ENCODE results near the gene SCAPER.
"Not testable (repeated sequence)": the region's sequence is repeated elsewhere in the genome, so short reads cannot be mapped to it uniquely, and the experiment has no call there.

Gene SCAPER

DNA sequence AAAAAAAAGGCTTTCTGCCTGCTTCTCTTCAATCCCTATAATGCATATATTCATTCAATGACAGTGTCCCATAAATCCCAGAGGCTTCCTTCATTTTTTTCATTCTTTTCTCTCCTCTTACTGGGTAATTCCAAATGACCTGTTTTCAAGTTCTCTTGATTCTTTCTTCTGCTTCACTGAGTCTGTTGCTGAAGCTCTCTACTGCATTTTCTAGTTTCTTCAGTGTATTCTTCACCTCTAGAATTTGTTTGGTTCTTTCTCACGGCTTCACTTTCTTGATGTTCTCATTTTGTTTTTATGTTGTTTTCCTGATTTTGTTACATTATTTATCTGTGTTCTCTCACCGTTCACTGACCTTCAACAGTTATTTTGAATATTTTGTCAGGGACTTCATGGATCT lies 141.6 kb downstream of the SCAPER start:
- DNase-seq = no peak

GRCh38 chr15:76756381-76756780 lies 148.8 kb downstream of the SCAPER start:
- DNase-seq = no peak

- no peak for DNase-seq
Measured at GRCh38 chr15:76753771-76754170, 151.4 kb downstream of the SCAPER start.

DNA sequence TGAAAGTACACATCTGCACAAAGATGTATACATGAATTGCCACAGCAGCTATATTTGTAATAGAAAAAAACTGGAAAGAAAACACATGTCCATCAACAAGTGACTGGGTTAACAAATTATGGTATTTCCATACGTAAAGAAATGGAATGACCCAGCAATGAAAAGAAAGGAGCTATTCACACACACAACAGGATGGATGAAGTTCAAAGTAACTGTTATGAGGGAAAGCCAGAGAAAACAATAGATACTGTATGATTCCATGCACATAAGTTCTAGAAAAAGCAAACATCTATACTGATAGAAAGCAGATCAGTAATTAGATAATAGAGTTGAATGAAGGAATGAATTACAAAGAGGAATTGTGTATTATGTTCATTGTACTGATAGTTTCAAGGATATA lies 152.0 kb downstream of the SCAPER start:
- DNase-seq = no peak

DNA sequence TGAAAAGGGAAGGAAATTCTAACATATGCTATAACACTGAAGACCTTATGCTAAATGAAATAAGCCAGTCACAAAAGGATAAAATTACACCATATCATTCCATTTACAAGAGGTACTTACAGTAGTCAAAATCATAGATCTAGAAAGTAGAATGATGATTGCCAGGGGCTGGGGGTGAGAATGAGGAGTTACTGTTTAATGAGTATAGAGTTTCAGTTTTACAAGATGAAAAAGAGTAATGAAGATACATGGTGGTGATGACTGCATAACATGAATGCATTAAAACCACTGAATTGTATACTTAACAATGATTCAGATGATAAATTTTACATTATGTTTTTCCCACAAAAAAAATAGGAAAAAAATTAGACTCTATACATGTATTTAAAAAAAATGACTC lies 152.6 kb downstream of the SCAPER start:
- peak in 1 of 2 donors; percentile 9 for DNase-seq

DNA sequence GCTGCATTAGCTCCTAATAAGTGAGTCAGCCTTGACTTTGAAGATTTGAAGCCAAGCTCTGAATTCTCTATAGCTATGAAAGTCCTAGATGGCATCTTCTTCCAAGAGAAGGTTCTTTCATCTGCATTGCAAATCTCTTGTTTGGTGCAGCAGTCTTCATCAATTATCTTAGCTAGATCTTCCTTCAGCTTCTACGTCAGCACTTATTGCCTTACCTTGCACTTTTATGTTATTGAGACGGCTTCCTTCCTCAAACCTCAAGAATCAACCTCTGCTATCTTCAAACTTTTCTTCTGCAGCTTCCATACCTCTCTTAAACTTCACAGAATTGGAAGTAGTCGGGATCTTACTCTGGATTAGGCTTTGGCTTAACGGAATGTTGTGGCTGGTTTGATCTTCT lies 167.6 kb downstream of the SCAPER start:
- DNase-seq = no peak

DNA sequence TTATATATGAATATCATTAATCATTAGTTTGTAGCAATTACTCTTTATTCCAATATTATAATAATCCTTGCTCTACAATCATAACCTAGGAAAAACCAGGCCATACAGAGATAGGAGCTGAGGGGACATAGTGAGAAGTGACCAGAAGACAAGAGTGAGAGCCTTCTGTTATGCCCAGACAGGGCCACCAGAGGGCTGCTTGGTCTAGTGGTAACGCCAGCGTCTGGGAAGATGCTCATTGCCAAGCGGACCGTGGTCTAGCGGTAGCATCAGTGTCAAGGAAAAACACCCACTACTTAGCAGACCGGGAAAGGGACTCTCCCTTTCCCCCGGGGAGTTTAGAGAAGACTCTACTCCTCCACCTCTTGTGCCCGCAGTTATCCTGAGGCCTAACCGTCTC lies 172.8 kb downstream of the SCAPER start:
- DNase-seq = peak in 1 of 2 donors; percentile 1

- no peak for DNase-seq
Measured at GRCh38 chr15:76730262-76730661, 174.9 kb downstream of the SCAPER start.

GRCh38 chr15:76718863-76719262 lies 186.3 kb downstream of the SCAPER start:
- DNase-seq = no peak

DNA sequence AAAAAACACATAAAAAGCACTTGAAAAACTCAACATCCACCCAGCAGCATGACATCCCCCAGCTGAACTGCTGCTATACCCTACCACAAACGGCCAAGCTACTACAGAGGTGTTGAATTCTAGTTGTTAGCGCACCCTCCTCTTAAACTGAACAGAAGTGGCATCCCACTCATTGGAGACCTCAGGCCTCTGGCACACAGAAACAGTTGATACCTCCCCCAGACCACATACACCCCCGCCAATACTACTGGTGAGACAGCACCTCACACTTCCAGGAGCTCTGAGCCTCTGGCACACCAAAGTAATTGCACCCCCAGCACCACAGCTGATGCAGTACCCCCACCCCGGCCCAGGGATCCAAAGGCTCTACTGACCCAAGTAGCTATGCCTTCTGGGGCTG lies 190.2 kb downstream of the SCAPER start:
- no peak for DNase-seq

DNA sequence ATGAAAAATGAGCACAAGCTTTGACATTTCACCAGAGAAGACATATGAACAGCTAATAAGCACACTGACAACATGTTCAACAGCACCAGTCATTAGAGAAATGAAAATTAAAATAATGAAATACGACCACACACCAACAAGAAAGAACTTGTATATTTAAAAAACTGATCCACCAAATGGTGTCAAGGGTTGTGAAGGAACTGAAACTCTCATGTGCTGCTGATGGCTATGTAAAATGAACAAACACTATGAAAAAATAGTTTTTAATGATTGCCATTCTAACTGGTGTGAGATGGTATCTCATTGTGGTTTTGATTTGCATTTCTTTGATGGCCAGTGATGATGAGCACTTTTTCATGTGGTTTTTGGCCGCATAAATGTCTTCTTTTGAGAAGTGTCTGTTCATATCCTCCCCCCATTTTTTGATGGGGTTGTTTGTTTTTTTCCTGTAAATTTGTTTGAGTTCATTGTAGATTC lies 193.8 kb downstream of the SCAPER start:
- no peak for DNase-seq

GRCh38 chr15:76704032-76704431 lies 201.1 kb downstream of the SCAPER start:
- not testable (repeated sequence) for DNase-seq

DNA sequence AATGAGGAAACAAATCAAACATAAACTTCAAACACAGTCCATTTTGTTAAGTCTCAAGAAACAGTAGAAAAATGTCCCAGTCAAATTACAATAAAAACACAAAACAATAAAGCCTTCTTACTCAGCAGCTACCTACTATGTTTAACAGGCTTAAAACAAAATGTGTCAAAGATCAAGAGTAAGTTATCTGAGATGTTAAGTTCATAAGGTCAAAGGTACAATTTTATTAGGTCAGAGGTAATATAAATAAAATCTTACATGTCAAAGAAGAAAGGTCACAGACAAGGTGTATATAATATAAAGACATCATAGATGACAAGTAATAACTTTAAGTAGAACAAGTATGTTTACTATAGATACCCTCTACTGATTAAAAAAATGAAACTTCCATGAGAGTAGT lies 208.3 kb downstream of the SCAPER start:
- no peak for DNase-seq

- DNase-seq = not testable (repeated sequence)
Measured at GRCh38 chr15:76692546-76692945, 212.6 kb downstream of the SCAPER start.

DNA sequence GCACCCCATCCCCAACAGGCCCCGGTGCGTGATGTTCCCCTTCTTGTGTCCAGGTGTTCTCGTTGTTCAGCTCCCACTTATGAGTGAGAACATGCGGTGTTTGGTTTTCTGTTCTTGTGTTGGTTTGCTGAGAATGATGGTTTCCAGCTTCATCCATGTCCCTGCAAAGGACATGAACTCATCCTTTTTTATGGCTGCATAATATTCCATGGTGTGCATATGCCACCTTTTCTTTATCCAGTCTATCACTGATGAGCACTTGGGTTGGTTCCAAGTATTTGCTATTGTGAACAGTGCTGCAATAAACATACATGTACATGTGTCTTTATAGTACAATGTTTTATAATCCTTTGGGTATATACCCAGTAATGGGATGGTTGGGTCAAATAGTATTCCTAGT lies 217.5 kb downstream of the SCAPER start:
- not testable (repeated sequence) for DNase-seq

- no peak for DNase-seq
Measured at GRCh38 chr15:76684002-76684401, 221.1 kb downstream of the SCAPER start.

DNA sequence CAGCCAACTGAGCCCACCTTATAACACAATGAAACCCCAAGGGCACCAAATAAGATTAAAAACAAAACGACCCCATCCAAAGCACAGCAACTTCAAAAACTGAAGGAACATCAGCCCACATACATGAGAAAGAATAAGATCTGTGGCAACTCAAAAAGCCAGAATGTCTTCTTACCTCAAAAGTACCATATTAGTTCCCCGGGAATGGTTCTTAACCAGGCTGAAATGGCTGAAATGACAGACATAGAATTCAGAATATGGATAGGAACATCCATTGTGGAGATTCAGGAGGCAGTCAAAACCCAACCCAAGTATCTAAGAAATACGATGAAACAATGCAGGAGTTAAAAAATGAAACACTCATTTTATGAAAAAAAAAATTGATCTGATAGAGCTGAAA lies 222.3 kb downstream of the SCAPER start:
- DNase-seq = no peak

DNA sequence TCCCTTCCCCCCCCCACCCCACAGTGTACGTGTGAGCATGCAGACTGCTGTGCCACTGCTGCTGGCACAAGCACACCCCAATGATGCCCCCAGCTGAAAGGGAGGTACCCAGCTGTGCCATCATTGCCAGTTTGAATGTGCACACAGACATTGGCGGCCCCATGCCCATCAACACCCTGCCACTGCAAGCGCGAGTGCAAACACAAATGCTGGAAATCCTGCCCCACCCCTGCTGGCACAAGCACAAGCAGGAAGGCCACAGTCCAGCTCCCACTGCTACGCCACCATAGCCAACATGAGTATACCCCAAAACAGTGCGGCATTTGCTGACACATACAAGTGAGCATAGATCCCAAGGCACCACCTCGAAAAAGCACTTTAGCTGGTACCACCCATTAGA lies 222.9 kb downstream of the SCAPER start:
- DNase-seq = no peak

DNA sequence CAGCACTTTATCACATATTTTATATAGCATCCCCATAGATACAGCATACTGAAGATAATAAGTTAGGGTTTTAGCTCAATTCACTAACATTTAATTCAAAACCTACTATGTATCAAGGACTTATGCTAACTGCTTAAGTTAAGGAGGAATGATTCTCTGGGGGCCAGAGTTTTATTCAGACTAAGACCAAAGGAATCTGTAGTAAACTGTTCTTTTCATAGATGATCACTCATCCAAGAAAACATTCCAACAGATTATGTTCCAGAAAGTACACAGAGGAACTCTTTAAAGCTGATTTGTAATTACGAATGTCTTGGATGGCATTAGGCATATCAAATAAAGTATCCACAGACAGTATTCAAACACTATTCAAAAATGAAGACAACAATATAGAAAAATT lies 226.4 kb downstream of the SCAPER start:
- DNase-seq = no peak

- no peak for DNase-seq
Measured at GRCh38 chr15:76674883-76675282, 230.3 kb downstream of the SCAPER start.

DNA sequence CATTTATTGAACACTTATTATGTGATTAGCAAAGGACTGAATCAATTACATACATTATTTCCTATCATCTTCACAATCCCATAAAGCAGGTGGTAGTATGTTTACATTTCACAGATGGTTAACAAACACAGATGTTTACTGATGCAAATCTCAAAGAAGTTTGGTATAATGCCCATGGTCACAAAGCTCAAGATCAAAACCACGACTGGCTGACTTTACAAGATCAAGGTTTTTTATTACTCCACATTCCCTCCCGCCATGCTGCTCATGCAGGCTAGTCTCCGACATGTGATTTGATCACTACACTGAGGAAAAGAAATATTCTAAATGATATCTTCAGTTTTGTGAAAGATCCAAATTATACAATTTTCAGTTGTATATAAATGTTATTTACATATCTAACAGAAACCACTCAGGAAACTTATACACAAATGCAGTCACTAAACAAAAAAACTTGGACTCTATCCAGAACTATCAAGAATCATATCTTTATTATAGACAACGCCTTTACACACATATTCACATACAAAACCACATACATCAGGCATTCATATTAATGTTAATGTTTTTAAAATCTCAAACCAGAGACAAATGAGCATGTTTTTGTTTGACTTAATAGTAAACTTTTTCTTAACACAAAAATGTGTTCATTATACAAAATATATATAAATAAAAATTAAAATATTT lies 235.5 kb downstream of the SCAPER start:
- DNase-seq = no peak

GRCh38 chr15:76668900-76669299 lies 236.2 kb downstream of the SCAPER start:
- no peak for DNase-seq

DNA sequence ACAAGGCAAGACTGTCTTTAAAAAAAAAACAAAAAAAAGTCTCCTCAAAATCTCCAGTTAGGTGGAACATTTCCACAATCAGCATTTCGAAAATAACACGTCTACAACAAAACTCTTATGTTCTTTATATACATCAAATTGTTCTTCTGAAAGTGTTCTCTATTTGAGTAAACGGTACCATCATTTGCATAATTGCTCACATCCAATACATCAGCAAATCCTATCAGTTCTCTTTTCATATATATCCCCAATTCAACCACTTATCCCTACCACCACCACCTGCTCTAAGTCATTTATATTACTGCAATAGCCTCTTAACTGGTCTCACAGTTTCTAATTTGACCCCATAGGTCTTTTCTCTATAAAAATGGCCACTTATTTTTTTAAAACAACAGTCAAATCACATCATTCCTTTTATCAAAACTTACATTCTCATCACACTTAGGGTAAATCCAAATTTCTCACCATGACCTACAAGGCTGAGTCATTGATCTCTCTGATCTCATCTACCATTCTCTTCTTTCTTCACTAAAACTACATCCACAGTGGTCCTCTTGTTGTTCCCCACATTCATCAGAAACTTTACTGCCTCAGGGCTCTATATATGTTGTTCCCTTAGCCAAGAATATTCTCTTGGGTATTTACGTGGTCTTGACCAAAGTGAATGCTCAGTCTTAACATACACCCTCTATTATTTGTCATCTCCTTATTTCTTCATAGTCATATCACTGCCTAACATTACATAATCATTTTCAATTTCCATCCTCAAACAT lies 237.0 kb downstream of the SCAPER start:
- no peak for DNase-seq

DNA sequence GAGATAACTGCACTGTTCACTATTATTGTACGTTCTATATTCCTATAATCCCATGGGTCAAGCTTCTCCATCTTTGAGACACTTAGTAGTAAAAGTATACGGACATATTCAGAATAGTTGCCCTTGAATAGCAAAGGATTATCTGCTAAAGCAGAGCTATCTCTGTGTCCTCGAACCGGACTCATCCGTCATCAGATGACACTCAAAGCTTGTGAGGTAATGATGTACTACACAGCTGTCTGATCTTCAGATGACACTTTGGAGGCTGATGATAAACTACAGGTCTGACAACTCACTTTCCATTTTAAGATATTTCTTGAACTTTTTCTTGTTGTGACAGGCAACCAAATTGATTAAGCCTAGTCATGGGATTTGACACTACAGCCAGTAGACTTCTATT lies 240.2 kb downstream of the SCAPER start:
- no peak for DNase-seq

- DNase-seq = no peak
Measured at GRCh38 chr15:76664411-76664810, 240.7 kb downstream of the SCAPER start.
